Measurements from ENCODE around the gene CLDN18. TPM values are rescaled to one million over a fixed set of nuclear protein-coding genes. Genes with fewer than 3 reads are reported as not detected.

The CLDN18 gene
- total and polyA plus RNA-seq, 9 of the 15 experiments (the other 6 are each of a cell fraction or from before 2014, with no cell fraction given), result 0.11 TPM; not detected in 8

GRCh38 chr3:138007898-138008297 is 2.1 kb upstream of the CLDN18 start:
- no peak for TF ChIP-seq CREB3L1 (IDR thresholded peaks at IDR 0.05; ENCODE audit: borderline replicate concordance, low read depth)
- peak; percentile 48 for TF ChIP-seq EGR1 (conservative IDR thresholded peaks at IDR 0.05)
- H3K9me3 ChIP-seq (replicated peaks; ENCODE audit: control insufficient read depth, insufficient read depth, low read depth, low read length), result no peaks in the 10 kb centered on the region
- H3K27me3 ChIP-seq (ENCODE audit: control insufficient read depth in 2 of 2, insufficient read depth in 2 of 2, low read length in 2 of 2), result no peaks in the 10 kb centered on the region; a peak in 1 of 5 replicates
- no peaks in the 10 kb centered on the region for H4K20me1 ChIP-seq (replicated peaks; ENCODE audit: control insufficient read depth, insufficient read depth, low read length)
- BruUV-seq (replicated peaks), result no TSS peak
- H3K4me3 ChIP-seq, result no peak overlapping the region
- no peak overlapping the region for H3K9ac ChIP-seq (ENCODE audit: insufficient read depth in 1 of 2, low read depth in 2 of 2, low read length in 2 of 2)
- H3K36me3 ChIP-seq (ENCODE audit: control insufficient read depth, insufficient read depth, low read length), result no peaks in the 10 kb centered on the region
- H3K79me2 ChIP-seq (ENCODE audit: control insufficient read depth, insufficient read depth, low read length), result no peaks in the 10 kb centered on the region
- no peak overlapping the region for H2AFZ ChIP-seq (ENCODE audit: low read depth, low read length)
- no peaks in the 10 kb centered on the region for H3K9me1 ChIP-seq (ENCODE audit: control insufficient read depth, insufficient read depth, low read length)
- in situ Hi-C loops (cut with MboI), result no loop called here
- FAIRE-seq (no peak), DNase-seq (ENCODE audit: extremely low read depth in 1 of 4, low spot score in 3 of 4) (no peak), ATAC-seq (no peak)
- H3K4me2 ChIP-seq (ENCODE audit: insufficient read depth, low read length), result no peak overlapping the region
- H3K27ac ChIP-seq (ENCODE audit: extremely low read depth, low read depth, low read length), result no peak overlapping the region
- intact Hi-C loops (cut with micrococcal nuclease), result no loop called here
- CTCF ChIA-PET (ENCODE audit: low intra/inter-chr PET ratio), result no interaction called here
- peaks cover 0 to 8% of the 10 kb centered on the region in 2 experiments; a peak in 2 of 5 replicates for H3K4me1 ChIP-seq (replicated peaks in 1 of 2; ENCODE audit: control insufficient read depth in 2 of 2, insufficient read depth in 2 of 2, low read length in 2 of 2)
- WGBS (ENCODE audit: insufficient coverage, low coverage, missing lambda C conversion rate), result 0% methylated on average over 1 of the region's 1 CpG
- POLR2A ChIA-PET, result no interaction called here

- no peak overlapping the region for H2AFZ ChIP-seq (ENCODE audit: low read depth, low read length)
- no peaks in the 10 kb centered on the region for H3K9me3 ChIP-seq (replicated peaks; ENCODE audit: control insufficient read depth, insufficient read depth, low read depth, low read length)
- H3K4me3 ChIP-seq, result no peak overlapping the region
- no peak for ATAC-seq
- intact Hi-C loops (cut with micrococcal nuclease), result no loop called here
- in situ Hi-C loops (cut with MboI), result no loop called here
- H4K20me1 ChIP-seq (replicated peaks; ENCODE audit: control insufficient read depth, insufficient read depth, low read length), result no peaks in the 10 kb centered on the region
- H3K27ac ChIP-seq (ENCODE audit: extremely low read depth, low read depth, low read length), result no peak overlapping the region
- no peak overlapping the region for H3K4me2 ChIP-seq (ENCODE audit: insufficient read depth, low read length)
- no TSS peak for BruUV-seq (replicated peaks)
- 6% methylated on average over 14 of the region's 14 CpGs for WGBS (ENCODE audit: insufficient coverage, low coverage, missing lambda C conversion rate)
- H3K36me3 ChIP-seq (ENCODE audit: control insufficient read depth, insufficient read depth, low read length), result no peaks in the 10 kb centered on the region
- no peak overlapping the region for H3K9ac ChIP-seq (ENCODE audit: insufficient read depth in 1 of 2, low read depth in 2 of 2, low read length in 2 of 2)
- H3K79me2 ChIP-seq (ENCODE audit: control insufficient read depth, insufficient read depth, low read length), result no peaks in the 10 kb centered on the region
- H3K27me3 ChIP-seq (ENCODE audit: control insufficient read depth in 2 of 2, insufficient read depth in 2 of 2, low read length in 2 of 2), result no peaks in the 10 kb centered on the region; a peak in 1 of 5 replicates
- H3K9me1 ChIP-seq (ENCODE audit: control insufficient read depth, insufficient read depth, low read length), result no peaks in the 10 kb centered on the region
- ChIA-PET POLR2A (interaction anchor here (0.7 kb wide), 2 partner anchors 22 to 1022 kb away, joined by 3 read pairs; no protein-coding TSS in a partner anchor), CTCF (ENCODE audit: low intra/inter-chr PET ratio) (no interaction called here)
- DNase-seq (ENCODE audit: extremely low read depth in 1 of 4, low spot score in 3 of 4), result no peak
- peaks cover 0 to 8% of the 10 kb centered on the region in 2 experiments; a peak in 2 of 5 replicates for H3K4me1 ChIP-seq (replicated peaks in 1 of 2; ENCODE audit: control insufficient read depth in 2 of 2, insufficient read depth in 2 of 2, low read length in 2 of 2)
- no peak for FAIRE-seq
- TF ChIP-seq MGA (IDR thresholded peaks at IDR 0.05), result 0 out of 2 replicates have a peak, but pooled peaks have one; percentile 7
Measured at GRCh38 chr3:138010273-138010590, 267 bp downstream of the CLDN18 start.
